Left colon (tissue), 2 donors: ENCODE data around the gene TASL. TPM values are rescaled to one million over a fixed set of nuclear protein-coding genes. Genes with fewer than 3 reads are reported as not detected.
"Not testable (repeated sequence)": the region's sequence is repeated elsewhere in the genome, so short reads cannot be mapped to it uniquely, and the experiment has no call there.

Experiments
- ATAC-seq: fragments of 200-7000 bp; cut with Tn5 transposase; one replicate; pipeline ENCODE4 v1.9.1; 2020; ENCODE audit warnings: mild to moderate bottlenecking, moderate library complexity
- DNase-seq, 2 donors: peaks; one replicate each; pipeline ENCODE4 v3.0.0-alpha.2; 2020
- intact Hi-C, 2 donors: fragments of 100-400 bp; cut with DNase I in 1 of 2; cut with micrococcal nuclease in 1 of 2; formaldehyde crosslinking; loops; one replicate each; pipeline versions ENCODE4 v1.11.2 to v1.14.0; 2022; cut with DNase I, micrococcal nuclease
- total RNA-seq, 2 donors: library from RNA; stranded (reverse); fragmentation: NEBNext Ultra II Directional; extraction: Animal tissue kit (Norgen Biotek cat#: 25700); gene quantifications; one replicate each; pipeline ENCODE4 v1.2.1, GENCODE V29; 2021
- donor health status: DM: no; HTN: no; CAD: no.
- donor health status: DM: yes; HTN: yes; CAD: no.

The TASL gene
- total RNA-seq, 2 donors from 2014 or later: 0.40 to 1.4 TPM

GRCh38 chrX:30586516-30586915 lies 8.9 kb upstream of the TASL start:
- ATAC-seq: no peak
- no peak for DNase-seq
- intact Hi-C loops: no loop called here

DNA sequence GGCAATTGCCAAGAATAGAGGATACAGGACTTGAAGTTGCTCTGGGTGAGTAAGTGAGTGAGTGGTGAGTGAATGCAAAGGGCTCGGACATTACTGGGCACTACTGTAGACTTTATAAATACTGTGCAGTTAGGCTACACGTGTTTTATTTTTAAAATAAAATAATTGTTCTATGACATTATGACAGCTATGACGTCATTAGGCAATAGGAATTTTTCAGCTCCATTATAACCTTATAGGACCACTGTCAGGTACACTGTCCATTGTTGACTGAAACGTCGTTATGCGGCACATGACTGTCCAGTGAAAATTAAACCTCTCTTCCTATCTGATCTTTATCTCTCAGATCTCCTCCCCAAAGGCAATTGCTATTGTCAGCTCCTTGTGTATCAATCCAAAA lies 5.1 kb upstream of the TASL start:
- DNase-seq (no peak), ATAC-seq (no peak)
- intact Hi-C loops: no loop called here

DNA sequence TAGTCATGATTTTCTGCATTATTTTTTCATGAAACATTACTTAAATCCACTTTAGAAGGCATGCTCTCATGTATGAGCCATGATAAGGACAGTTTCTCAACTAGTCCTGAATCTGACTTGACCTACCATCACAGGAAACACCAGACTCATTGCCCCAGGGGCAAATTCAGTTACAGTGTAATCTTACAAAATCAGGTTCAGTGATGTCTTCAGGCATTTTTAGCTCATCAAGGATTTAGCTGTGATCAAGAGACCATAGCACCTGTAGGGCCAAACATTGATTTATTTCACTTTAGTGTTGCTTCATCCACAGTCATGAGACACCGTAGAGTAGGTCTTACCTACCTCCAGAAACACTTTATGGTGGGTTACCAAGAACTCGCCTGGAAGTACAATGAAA lies 3.1 kb upstream of the TASL start:
- intact Hi-C loops: no loop called here
- no peak for DNase-seq
- ATAC-seq: no peak

DNA sequence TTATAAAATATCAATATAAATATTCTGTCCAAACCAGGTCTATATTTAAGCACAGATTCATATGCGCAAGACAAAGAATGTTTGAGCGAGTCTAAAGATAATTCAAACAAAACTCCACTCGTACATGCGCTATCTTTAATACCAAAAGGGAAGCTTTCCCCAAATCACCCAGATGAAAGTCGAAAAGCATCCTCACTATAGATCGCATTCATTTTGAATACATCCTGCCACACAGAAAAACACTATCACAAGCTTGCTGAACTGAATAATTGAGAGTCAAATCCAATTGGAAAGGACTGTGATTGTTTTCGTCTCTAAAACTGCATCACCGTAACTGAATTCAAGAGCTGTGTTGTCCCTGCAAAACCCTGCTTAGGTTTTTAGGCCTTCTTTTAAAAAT lies 685 bp downstream of the TASL start:
- ATAC-seq (no peak), DNase-seq (no peak)
- intact Hi-C loops: loop anchor here in 1 of 2 donors (10.0 kb wide), 1 partner anchor 138 kb away; no protein-coding TSS in a partner anchor

DNA sequence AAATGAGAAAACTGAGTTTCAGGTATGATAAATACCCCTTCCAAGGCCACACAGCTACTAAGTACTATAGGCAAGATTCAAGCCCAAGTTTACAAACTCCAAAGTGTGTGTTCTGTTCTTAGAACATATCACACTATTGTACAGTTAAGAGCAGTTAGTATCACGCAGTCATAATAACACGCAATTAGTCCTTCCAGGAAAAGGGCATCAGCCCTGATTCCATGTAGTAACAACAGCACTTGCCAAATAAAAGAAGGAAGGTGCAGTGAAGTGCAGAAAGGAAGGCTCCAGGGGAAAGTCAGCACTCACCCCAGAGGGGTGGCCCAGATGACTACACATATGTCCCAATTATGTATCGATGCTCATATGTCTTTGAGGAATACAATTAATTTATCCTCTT lies 4.4 kb downstream of the TASL start:
- intact Hi-C loops: loop anchor here in 1 of 2 donors (10.0 kb wide), 1 partner anchor 142 kb away; no protein-coding TSS in a partner anchor
- DNase-seq (no peak), ATAC-seq (no peak)

DNA sequence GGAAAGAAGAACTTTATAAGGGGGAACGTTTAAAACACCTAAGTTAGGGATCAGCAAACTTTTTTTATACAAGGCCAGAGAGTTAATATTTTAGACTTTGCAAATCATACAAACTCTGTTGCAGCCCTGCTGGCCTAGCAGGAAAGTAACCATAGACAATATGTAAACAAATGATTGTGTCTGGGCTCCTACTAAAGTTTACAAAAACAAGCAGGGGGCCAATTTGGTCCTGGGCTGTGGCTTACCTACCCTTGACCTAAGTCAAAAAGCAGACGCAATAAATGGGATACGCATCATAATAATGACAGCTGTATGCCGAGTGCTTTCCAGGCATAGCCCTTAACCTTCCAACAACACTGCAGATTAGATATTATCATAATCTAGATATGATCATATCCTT lies 4.9 kb downstream of the TASL start:
- peak; percentile 19 for ATAC-seq
- no peak for DNase-seq
- intact Hi-C loops: loop anchor here in 1 of 2 donors (10.0 kb wide), 1 partner anchor 142 kb away; no protein-coding TSS in a partner anchor

DNA sequence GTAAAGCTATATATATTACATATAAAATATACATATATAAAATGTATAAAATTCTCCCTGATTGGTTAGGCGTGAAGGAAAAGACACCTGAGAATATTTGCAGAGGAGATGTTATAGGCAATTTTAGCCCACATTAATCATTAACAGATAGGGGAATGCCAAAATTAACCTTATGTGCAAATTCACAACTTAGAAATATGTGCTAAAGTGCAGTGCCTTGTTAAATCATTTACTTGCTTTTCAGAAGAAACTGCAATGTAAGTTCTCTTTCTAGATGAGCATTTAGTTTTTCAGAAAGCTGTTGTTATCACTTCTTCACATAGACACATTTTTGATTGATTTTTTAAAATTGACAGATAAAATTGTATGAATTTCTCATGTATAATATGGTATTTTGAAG lies 5.6 kb downstream of the TASL start:
- intact Hi-C loops: loop anchor here in 1 of 2 donors (10.0 kb wide), 1 partner anchor 143 kb away; no protein-coding TSS in a partner anchor
- no peak for DNase-seq
- ATAC-seq: peak; percentile 59

- DNase-seq (no peak), ATAC-seq (no peak)
- intact Hi-C loops: loop anchor here in 1 of 2 donors (10.0 kb wide), 1 partner anchor 144 kb away; no protein-coding TSS in a partner anchor
These were observed 7.1 kb downstream of the TASL start for GRCh38 chrX:30570505-30570904.

- intact Hi-C loops: no loop called here
- no peak for ATAC-seq
- no peak for DNase-seq
These were observed 9.4 kb downstream of the TASL start for GRCh38 chrX:30568136-30568535.

GRCh38 chrX:30563070-30563469 lies 14.5 kb downstream of the TASL start:
- intact Hi-C loops, ATAC-seq, DNase-seq: not testable (repeated sequence)

GRCh38 chrX:30561191-30561590 lies 16.4 kb downstream of the TASL start:
- ATAC-seq (no peak), DNase-seq (peak in 1 of 2 donors; percentile 26)
- intact Hi-C loops: no loop called here

- DNase-seq: no peak
- ATAC-seq: no peak
- intact Hi-C loops: no loop called here
These were observed 39.3 kb downstream of the TASL start for GRCh38 chrX:30538271-30538670.

- ATAC-seq (no peak), DNase-seq (no peak)
- intact Hi-C loops: no loop called here
These were observed 43.7 kb downstream of the TASL start for GRCh38 chrX:30533835-30534234.

DNA sequence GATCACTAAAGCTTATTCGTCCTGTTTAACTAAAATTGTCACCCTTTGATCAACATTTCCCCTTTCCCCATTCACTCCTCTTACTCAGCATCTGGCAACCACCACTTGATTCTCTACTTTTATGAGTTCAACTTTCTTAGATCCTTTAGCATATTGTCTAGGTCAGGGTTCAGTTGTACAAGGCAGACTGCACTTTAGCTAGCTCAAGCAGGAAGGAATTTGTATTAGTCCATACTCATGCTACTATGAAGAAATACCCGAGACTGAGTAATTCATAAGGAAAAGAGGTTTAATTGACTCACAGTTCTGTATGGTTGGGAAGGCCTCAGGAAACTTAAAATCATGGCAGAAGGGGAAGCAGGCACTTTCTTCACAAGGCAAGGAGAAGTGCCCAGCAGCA lies 44.3 kb downstream of the TASL start:
- no peak for ATAC-seq
- intact Hi-C loops: no loop called here
- DNase-seq: no peak

GRCh38 chrX:30530606-30531005 lies 47.0 kb downstream of the TASL start:
- intact Hi-C loops: no loop called here

DNA sequence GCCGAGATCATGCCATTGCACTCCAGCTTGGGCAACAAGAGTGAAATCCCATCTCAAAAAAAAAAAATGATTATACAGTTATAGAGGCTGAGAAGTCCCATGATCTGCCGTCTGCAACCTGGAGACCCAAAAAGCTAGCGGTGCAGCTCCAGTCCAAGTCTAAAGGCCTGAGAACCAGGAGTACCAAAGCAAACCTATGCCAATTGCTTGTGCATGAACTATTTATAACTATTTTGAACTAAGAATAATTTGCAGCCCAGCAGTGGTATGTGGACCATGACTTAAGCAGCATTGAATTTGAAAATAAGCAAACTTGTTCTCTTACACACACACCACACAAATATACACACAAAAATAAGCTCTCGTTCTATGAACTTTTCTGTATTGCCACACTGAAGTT lies 51.8 kb downstream of the TASL start:
- no peak for DNase-seq
- intact Hi-C loops: no loop called here
- no peak for ATAC-seq

More at GRCh38 chrX:30530606-30531005, 47.0 kb downstream of the TASL start:
- DNase-seq (no peak), ATAC-seq (no peak)

GRCh38 chrX:30521440-30522182 lies 56.0 kb downstream of the TASL start:
- ATAC-seq (no peak), DNase-seq (no peak)
- intact Hi-C loops: no loop called here

DNA sequence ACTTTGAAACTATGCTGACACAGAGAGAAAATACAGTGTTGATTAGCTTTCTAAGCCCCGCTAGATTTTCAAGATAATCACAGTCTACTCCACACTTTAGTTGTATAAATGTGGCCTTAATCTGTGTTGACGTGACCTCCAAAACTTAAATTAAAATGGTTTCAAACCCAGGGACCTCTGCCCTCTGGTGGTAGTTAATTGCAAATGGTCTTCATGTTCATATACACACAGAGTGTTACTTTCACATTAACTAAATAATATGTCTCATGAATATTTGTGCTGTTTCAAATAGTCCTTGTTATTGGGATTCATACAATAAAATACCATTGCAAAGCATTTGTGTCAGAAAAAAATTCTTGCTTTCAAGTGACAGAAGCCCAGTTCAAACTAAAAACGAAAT lies 64.3 kb downstream of the TASL start:
- ATAC-seq (no peak), DNase-seq (no peak)
- intact Hi-C loops: no loop called here
